Measurements from ENCODE around the gene CTCFL.

DNA sequence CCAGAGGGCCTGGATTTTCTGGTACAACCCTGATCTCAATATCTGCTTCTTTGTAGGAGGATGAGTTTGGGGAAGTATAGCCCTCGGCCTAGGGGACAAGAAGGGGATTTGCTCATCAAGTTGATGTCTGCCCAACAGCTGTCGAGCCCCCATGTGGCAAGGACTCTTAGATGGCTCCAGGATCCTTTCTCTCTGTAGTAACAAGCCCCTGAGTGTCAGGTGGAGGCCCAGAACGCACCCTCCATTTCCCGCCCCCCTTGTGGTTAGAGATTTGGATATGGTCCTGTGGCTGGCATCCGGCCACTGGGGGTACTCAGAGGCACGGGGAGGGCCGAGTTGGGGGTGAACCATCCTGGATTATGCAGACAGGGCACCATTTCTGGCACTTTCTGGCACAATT, 50.1 kb downstream of the CTCFL start:
- no peak for TF ChIP-seq POLR2A (IDR thresholded peaks at IDR 0.05; ENCODE audit: low read depth)
- TF ChIP-seq CTCF (IDR thresholded peaks at IDR 0.05): no peak
- TF ChIP-seq POLR2AphosphoS5 (IDR thresholded peaks at IDR 0.05): no peak

Data from esophagus muscularis mucosa (tissue), 3 donors.